Mesenchymal stem cell (in vitro differentiated cells and primary cell): Measurements from ENCODE around the gene OR7A5.
A peak's percentile ranks its signal among the peaks of the same experiment; 100 is the strongest.
"Not testable (repeated sequence)": the region's sequence is repeated elsewhere in the genome, so short reads cannot be mapped to it uniquely, and the experiment has no call there.

Source experiments
- DNase-seq: peaks from one replicate; pipeline ENCODE4 v3.0.0-alpha.2; 2013
- H2AFZ ChIP-seq: one replicate; pipeline ENCODE4 v1.6.1; 2013; ENCODE audit warnings: low read depth, mild to moderate bottlenecking, control low read depth, inconsistent platforms, low read length, moderate library complexity
- H2AK5ac ChIP-seq: 2 replicates; pipeline ENCODE4 v1.6.1; 2013; ENCODE audit warnings: low read length, moderate library complexity, mild to moderate bottlenecking, inconsistent platforms; ENCODE audit not compliant: severe bottlenecking
- H2BK120ac ChIP-seq: one replicate; pipeline ENCODE4 v1.6.1; 2013; ENCODE audit warnings: low read depth, mild to moderate bottlenecking, inconsistent platforms, low read length, moderate library complexity
- H2BK12ac ChIP-seq, 2 experiments: one replicate each; pipeline ENCODE4 v1.6.1; 2013; ENCODE audit warnings: inconsistent platforms in 2 of 2, low read length in 2 of 2, mild to moderate bottlenecking in 2 of 2, moderate library complexity in 2 of 2, control low read depth in 1 of 2
- H2BK15ac ChIP-seq: one replicate; pipeline ENCODE4 v1.6.1; 2013; ENCODE audit warnings: mild to moderate bottlenecking, low read depth, inconsistent platforms; ENCODE audit not compliant: poor library complexity, severe bottlenecking
- H2BK5ac ChIP-seq: 2 replicates; pipeline ENCODE4 v1.6.1; 2013; ENCODE audit warnings: low read depth, mild to moderate bottlenecking, low read length, control low read depth, inconsistent platforms; ENCODE audit not compliant: poor library complexity, severe bottlenecking
- H3K14ac ChIP-seq, 2 experiments: one replicate each; pipeline ENCODE4 v1.6.1; 2013; ENCODE audit warnings: inconsistent platforms in 2 of 2, low read length in 2 of 2, control low read depth in 1 of 2, mild to moderate bottlenecking in 1 of 2, moderate library complexity in 1 of 2
- H3K18ac ChIP-seq, 2 experiments: one replicate each; pipeline ENCODE4 v1.6.1; 2013; ENCODE audit warnings: inconsistent platforms in 2 of 2, low read length in 2 of 2, control low read depth in 1 of 2, low read depth in 1 of 2, mild to moderate bottlenecking in 1 of 2
- H3K23ac ChIP-seq, 2 experiments: one replicate each; pipeline ENCODE4 v1.6.1; 2013; ENCODE audit warnings: inconsistent platforms in 2 of 2, low read length in 2 of 2, mild to moderate bottlenecking in 2 of 2, moderate library complexity in 2 of 2, control low read depth in 1 of 2
- H3K27ac ChIP-seq: 2 replicates; pipeline ENCODE4 v1.5.1; 2013; ENCODE audit warnings: mild to moderate bottlenecking, moderate library complexity, low read length, control low read depth, inconsistent platforms; ENCODE audit not compliant: poor library complexity, severe bottlenecking
- H3K27me3 ChIP-seq, 2 experiments: 2 replicates each; pipeline versions ENCODE4 v1.6.1 to v1.7.0; 2013; ENCODE audit warnings: low read length in 2 of 2, mild to moderate bottlenecking in 2 of 2, moderate library complexity in 2 of 2, control low read depth in 1 of 2, inconsistent platforms in 1 of 2; ENCODE audit not compliant: control insufficient read depth in 1 of 2, insufficient read depth in 1 of 2
- H3K36me3 ChIP-seq, 2 experiments: 2 replicates each; pipeline versions ENCODE4 v1.6.1 to v1.7.0; 2013; ENCODE audit warnings: low read length in 2 of 2, control low read depth in 1 of 2, inconsistent platforms in 1 of 2, low read depth in 1 of 2, mild to moderate bottlenecking in 1 of 2; ENCODE audit not compliant: insufficient read depth in 2 of 2, control insufficient read depth in 1 of 2
- H3K4ac ChIP-seq, 2 experiments: one replicate each; pipeline ENCODE4 v1.6.1; 2013; ENCODE audit warnings: inconsistent platforms in 2 of 2, low read length in 2 of 2, mild to moderate bottlenecking in 2 of 2, moderate library complexity in 2 of 2, control low read depth in 1 of 2, low read depth in 1 of 2
- H3K4me1 ChIP-seq: 2 replicates; pipeline ENCODE4 v1.6.1; 2013; ENCODE audit warnings: low read depth, low read length, control low read depth; ENCODE audit not compliant: control insufficient read depth, insufficient read depth
- H3K4me2 ChIP-seq: 2 replicates; pipeline ENCODE4 v1.6.1; 2013; ENCODE audit warnings: low read length, mild to moderate bottlenecking, inconsistent platforms; ENCODE audit not compliant: poor library complexity, severe bottlenecking
- H3K4me3 ChIP-seq, 2 experiments: 2 replicates each; pipeline versions ENCODE4 v1.5.1 to v1.7.0; 2013; ENCODE audit warnings: low read length in 2 of 2, mild to moderate bottlenecking in 2 of 2, control low read depth in 1 of 2, low read depth in 1 of 2; ENCODE audit not compliant: insufficient read depth in 1 of 2
- H3K79me1 ChIP-seq: replicated peaks from 2 replicates; pipeline ENCODE4 v1.6.1; 2013; ENCODE audit warnings: mild to moderate bottlenecking, control low read depth, low read length, inconsistent platforms; ENCODE audit not compliant: poor library complexity, severe bottlenecking
- H3K9ac ChIP-seq: 2 replicates; pipeline ENCODE4 v1.7.0; 2013; ENCODE audit warnings: mild to moderate bottlenecking, low read length, moderate library complexity
- H3K9me3 ChIP-seq: 2 replicates; pipeline ENCODE4 v1.7.0; 2013; ENCODE audit warnings: mild to moderate bottlenecking, low read length; ENCODE audit not compliant: control insufficient read depth
- H4K8ac ChIP-seq: one replicate; pipeline ENCODE4 v1.6.1; 2013; ENCODE audit warnings: inconsistent platforms, mild to moderate bottlenecking, low read length, moderate library complexity
- H4K91ac ChIP-seq: one replicate; pipeline ENCODE4 v1.6.1; 2013; ENCODE audit warnings: mild to moderate bottlenecking, low read length, inconsistent platforms
- WGBS: methylation state at CpG from one replicate; pipeline ENCODE4 v1.1.7; 2013; ENCODE audit warnings: mixed read lengths; 5-methylcytosine and 5-hydroxymethylcytosine counted together

Gene OR7A5

GRCh38 chr19:14786421-14786851 is 48.5 kb downstream of the OR7A5 start:
- no peaks in the 10 kb centered on the region for H3K9me3 ChIP-seq
- H3K27ac ChIP-seq, result no peak overlapping the region
- H3K18ac ChIP-seq, result no peak overlapping the region
- no peak overlapping the region for H2BK120ac ChIP-seq
- H3K36me3 ChIP-seq, result no peaks in the 10 kb centered on the region
- H4K8ac ChIP-seq, result no peak overlapping the region
- H2BK12ac ChIP-seq, result no peak overlapping the region
- H3K9ac ChIP-seq, result no peak overlapping the region
- no peak overlapping the region for H4K91ac ChIP-seq
- H3K4me1 ChIP-seq, result no peaks in the 10 kb centered on the region
- H2BK15ac ChIP-seq, result no peak overlapping the region
- DNase-seq, result no peak
- H3K14ac ChIP-seq, result no peak overlapping the region
- H3K4me3 ChIP-seq, result no peak overlapping the region
- H2BK5ac ChIP-seq, result no peak overlapping the region
- H3K79me1 ChIP-seq, result no peaks in the 10 kb centered on the region
- H3K4ac ChIP-seq, result no peak overlapping the region
- H3K27me3 ChIP-seq, result no peaks in the 10 kb centered on the region
- no peak overlapping the region for H3K23ac ChIP-seq
- no peak overlapping the region for H2AK5ac ChIP-seq
- 23% methylated on average over 17 of the region's 18 CpGs for WGBS
- H3K4me2 ChIP-seq, result no peak overlapping the region
- peak overlapping the region; percentile 63 for H2AFZ ChIP-seq

- not testable (repeated sequence) for H3K23ac ChIP-seq, H2AK5ac ChIP-seq, H2BK5ac ChIP-seq, H4K8ac ChIP-seq, H3K27ac ChIP-seq, H3K4me2 ChIP-seq, H3K9ac ChIP-seq, H3K14ac ChIP-seq, H3K18ac ChIP-seq, H2AFZ ChIP-seq, H3K4ac ChIP-seq, H2BK15ac ChIP-seq, H3K4me1 ChIP-seq, H4K91ac ChIP-seq, H3K36me3 ChIP-seq, H3K9me3 ChIP-seq, H2BK12ac ChIP-seq, H3K27me3 ChIP-seq, H3K79me1 ChIP-seq, H3K4me3 ChIP-seq, H2BK120ac ChIP-seq
- peak; percentile 8 for DNase-seq
- WGBS, result 70% methylated on average over 7 of the region's 11 CpGs
Measured at GRCh38 chr19:14785102-14785793, 49.7 kb downstream of the OR7A5 start.

- WGBS, result 73% methylated on average over 8 of the region's 10 CpGs
- not testable (repeated sequence) for H3K9me3 ChIP-seq, H3K9ac ChIP-seq, H3K4me1 ChIP-seq, H3K27me3 ChIP-seq, H2BK12ac ChIP-seq, H3K79me1 ChIP-seq, H4K8ac ChIP-seq, H2AK5ac ChIP-seq, H3K14ac ChIP-seq, H2AFZ ChIP-seq, H3K4me2 ChIP-seq, H3K36me3 ChIP-seq, H3K23ac ChIP-seq, H3K18ac ChIP-seq, H2BK5ac ChIP-seq, H3K4ac ChIP-seq, H3K4me3 ChIP-seq, H2BK120ac ChIP-seq, H3K27ac ChIP-seq, H4K91ac ChIP-seq, H2BK15ac ChIP-seq
- DNase-seq, result peak; percentile 4
Measured at GRCh38 chr19:14784730-14785101, 50.3 kb downstream of the OR7A5 start.

DNA sequence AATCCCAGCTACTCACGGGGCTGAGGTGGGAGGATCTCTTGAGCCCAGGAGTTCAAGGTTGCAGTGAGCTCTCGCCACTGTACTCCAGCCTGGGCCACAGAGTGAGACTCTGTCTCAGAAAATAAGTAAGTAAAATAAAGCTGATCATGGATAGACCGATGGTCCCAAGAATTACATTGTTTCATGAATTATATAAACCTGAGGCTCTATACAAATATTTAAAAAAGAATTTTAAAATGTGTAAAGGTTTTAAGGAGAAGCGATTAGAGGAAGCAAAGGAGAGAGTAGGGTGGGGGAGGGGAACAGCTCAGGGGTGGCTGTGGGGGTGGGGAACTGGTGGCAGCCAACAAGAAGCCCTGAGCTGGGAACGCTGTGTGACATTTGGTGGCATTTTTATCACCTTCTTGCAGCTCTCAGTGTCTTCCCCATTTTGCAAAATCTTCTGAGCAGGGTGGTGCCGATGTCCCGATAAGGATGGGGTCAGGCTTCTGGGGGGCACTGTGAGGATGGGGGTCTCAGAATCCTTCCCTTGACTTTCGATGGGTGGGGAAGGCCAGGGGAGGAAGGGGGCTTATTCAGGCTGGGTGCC is 51.5 kb downstream of the OR7A5 start:
- not testable (repeated sequence) for H3K4me1 ChIP-seq

More for the DNA sequence above, 51.5 kb downstream of the OR7A5 start:
- 85% methylated on average over 4 of the region's 8 CpGs for WGBS
- not testable (repeated sequence) for H2BK120ac ChIP-seq, H3K79me1 ChIP-seq, H3K27ac ChIP-seq, H3K4me2 ChIP-seq, H3K9me3 ChIP-seq, H3K36me3 ChIP-seq, H4K91ac ChIP-seq, H2AFZ ChIP-seq, H2BK15ac ChIP-seq, H2BK12ac ChIP-seq, H2BK5ac ChIP-seq, H3K4me3 ChIP-seq, H2AK5ac ChIP-seq, H3K23ac ChIP-seq, H3K14ac ChIP-seq, H3K9ac ChIP-seq, H3K18ac ChIP-seq, H3K27me3 ChIP-seq, DNase-seq, H4K8ac ChIP-seq, H3K4ac ChIP-seq
